H1 (cell line): Measurements from ENCODE around the gene NME7. TPM values are rescaled to one million over a fixed set of nuclear protein-coding genes. Genes with fewer than 3 reads are reported as not detected.

Experiments
- CTCF ChIA-PET: fragments of 300-600 bp; sonication (Branson Sonifier 250); formaldehyde crosslinking; loops from one replicate; lab custom pipeline; 2021; ENCODE audit not compliant: partially characterized antibody; lab: Charles Lee
- POLR2A ChIA-PET: fragments of 300-600 bp; sonication (Branson Sonifier 250); formaldehyde crosslinking; loops from one replicate; lab custom pipeline; 2021; ENCODE audit warnings: inconsistent platforms; ENCODE audit not compliant: partially characterized antibody; lab: Charles Lee
- DNase-seq, 2 experiments: peaks; one replicate each; pipeline versions ENCODE4 v3.0.0 to v3.0.0-alpha.2; 2010 to 2022; ENCODE audit warnings: low spot score in 2 of 2, low read depth in 1 of 2, mixed read lengths in 1 of 2
- FAIRE-seq: peaks from 2 replicates; lab custom pipeline; 2011; peaks lifted over from hg19 to GRCh38; lab: Jason Lieb, UNC
- H2AFZ ChIP-seq: 2 replicates; pipeline ENCODE4 v1.8.1; 2012; ENCODE audit warnings: low read length, inconsistent platforms
- H2AK5ac ChIP-seq: 2 replicates; pipeline ENCODE4 v1.6.1; 2013; ENCODE audit warnings: low read depth, low read length
- H2BK120ac ChIP-seq: replicated peaks from 2 replicates; pipeline ENCODE3; 2013; ENCODE audit warnings: low read depth, low read length, inconsistent platforms
- H2BK12ac ChIP-seq: 2 replicates; pipeline ENCODE4 v1.6.1; 2013; ENCODE audit warnings: low read depth, low read length
- H2BK15ac ChIP-seq: 2 replicates; pipeline ENCODE4 v1.6.1; 2013; ENCODE audit warnings: low read length
- H2BK20ac ChIP-seq: 2 replicates; pipeline ENCODE4 v1.6.1; 2013; ENCODE audit warnings: low read length
- H2BK5ac ChIP-seq: 2 replicates; pipeline ENCODE4 v1.6.1; 2013; ENCODE audit warnings: low read depth, low read length
- H3K14ac ChIP-seq: 2 replicates; pipeline ENCODE4 v1.6.1; 2013; ENCODE audit warnings: inconsistent platforms; ENCODE audit not compliant: insufficient read length
- H3K18ac ChIP-seq: 2 replicates; pipeline ENCODE4 v1.6.1; 2013; ENCODE audit warnings: low read length; ENCODE audit errors: extremely low read depth
- H3K23ac ChIP-seq: 2 replicates; pipeline ENCODE4 v1.6.1; 2013; ENCODE audit warnings: inconsistent platforms; ENCODE audit not compliant: insufficient read length
- H3K23me2 ChIP-seq: 2 replicates; pipeline ENCODE4 v1.6.1; 2013; ENCODE audit warnings: low read depth, low read length
- H3K27ac ChIP-seq: 2 replicates; pipeline ENCODE4 v1.6.1; 2011; ENCODE audit warnings: low read depth, low read length, inconsistent platforms
- H3K27me3 ChIP-seq, 4 experiments: replicated peaks in 1 of 4; 1 replicate in 1 of 4; 2 replicates in 3 of 4; pipeline versions ENCODE4 v1.6.1 to v1.8.1; 2011 to 2013; ENCODE audit warnings: low read length in 3 of 4, mild to moderate bottlenecking in 3 of 4, inconsistent platforms in 2 of 4, mixed read lengths in 2 of 4, moderate library complexity in 1 of 4; ENCODE audit not compliant: control insufficient read depth in 3 of 4, insufficient read depth in 3 of 4; ENCODE audit errors: extremely low read depth in 1 of 4
- H3K36me3 ChIP-seq, 4 experiments: 2 replicates each; pipeline versions ENCODE4 v1.6.1 to v1.8.1; 2011 to 2013; ENCODE audit warnings: mild to moderate bottlenecking in 4 of 4, low read length in 3 of 4, moderate library complexity in 2 of 4, control low read depth in 1 of 4, inconsistent platforms in 1 of 4; ENCODE audit not compliant: insufficient read depth in 4 of 4, control insufficient read depth in 2 of 4
- H3K4ac ChIP-seq: replicated peaks from 2 replicates; pipeline ENCODE3; 2013; ENCODE audit warnings: low read length, low read depth, mixed read lengths, inconsistent platforms; ENCODE audit not compliant: insufficient read length
- H3K4me1 ChIP-seq, 4 experiments: replicated peaks in 1 of 4; 1 replicate in 1 of 4; 2 replicates in 3 of 4; pipeline versions ENCODE4 v1.6.1 to v1.8.1; 2011 to 2013; ENCODE audit warnings: low read length in 3 of 4, inconsistent platforms in 2 of 4, mixed read lengths in 1 of 4; ENCODE audit not compliant: insufficient read depth in 4 of 4, control insufficient read depth in 3 of 4
- H3K4me2 ChIP-seq, 2 experiments: 2 replicates each; pipeline versions ENCODE4 v1.6.1 to v1.8.1; 2011 to 2013; ENCODE audit warnings: low read depth in 2 of 2, low read length in 2 of 2, control low read depth in 1 of 2, inconsistent platforms in 1 of 2, mild to moderate bottlenecking in 1 of 2; ENCODE audit not compliant: insufficient read depth in 1 of 2
- H3K4me3 ChIP-seq, 4 experiments: fragments of 200-600, 300-600 bp in 1 of 4; sonication (generic), shearing (Covaris generic), sonication (Bioruptor Twin) in 1 of 4; 2 replicates each; pipeline versions ENCODE4 v1.5.1 to v1.8.1; 2011 to 2016; ENCODE audit warnings: low read length in 4 of 4, low read depth in 3 of 4, control low read depth in 2 of 4, inconsistent platforms in 2 of 4, mild to moderate bottlenecking in 2 of 4, mixed read lengths in 1 of 4, moderate library complexity in 1 of 4; ENCODE audit not compliant: insufficient read depth in 2 of 4; ENCODE audit errors: extremely low read depth in 1 of 4
- H3K56ac ChIP-seq: replicated peaks from 2 replicates; pipeline ENCODE3; 2013; ENCODE audit warnings: low read depth, mild to moderate bottlenecking, mixed read lengths, low read length, inconsistent platforms; ENCODE audit not compliant: insufficient read length
- H3K79me1 ChIP-seq: 2 replicates; pipeline ENCODE4 v1.6.1; 2013; ENCODE audit warnings: low read depth, low read length, control low read depth
- H3K79me2 ChIP-seq, 2 experiments: 2 replicates each; pipeline versions ENCODE4 v1.6.1 to v1.8.1; 2012 to 2013; ENCODE audit warnings: low read length in 2 of 2, mild to moderate bottlenecking in 2 of 2, inconsistent platforms in 1 of 2; ENCODE audit not compliant: insufficient read depth in 2 of 2, control insufficient read depth in 1 of 2
- H3K9ac ChIP-seq, 4 experiments: replicated peaks in 1 of 4; 1 replicate in 1 of 4; 2 replicates in 3 of 4; pipeline versions ENCODE4 v1.6.1 to v1.8.1; 2011 to 2013; ENCODE audit warnings: low read depth in 3 of 4, low read length in 3 of 4, control low read depth in 2 of 4, mild to moderate bottlenecking in 2 of 4, moderate library complexity in 2 of 4, inconsistent platforms in 1 of 4; ENCODE audit errors: extremely low read depth in 1 of 4
- H3K9me3 ChIP-seq, 2 experiments: 2 replicates each; pipeline versions ENCODE4 v1.6.1 to v1.8.1; 2012 to 2013; ENCODE audit warnings: mild to moderate bottlenecking in 2 of 2, moderate library complexity in 2 of 2, control low read depth in 1 of 2, inconsistent platforms in 1 of 2, low read depth in 1 of 2, low read length in 1 of 2, mixed read lengths in 1 of 2; ENCODE audit not compliant: insufficient read depth in 2 of 2
- H4K20me1 ChIP-seq, 2 experiments: replicated peaks in 1 of 2; 2 replicates each; pipeline versions ENCODE3 to v1.8.1; 2011 to 2013; ENCODE audit warnings: inconsistent platforms in 2 of 2, low read length in 2 of 2, mild to moderate bottlenecking in 1 of 2; ENCODE audit not compliant: insufficient read depth in 2 of 2, control insufficient read depth in 1 of 2
- H4K5ac ChIP-seq: 2 replicates; pipeline ENCODE4 v1.6.1; 2013; ENCODE audit warnings: low read length, low read depth, mixed read lengths, inconsistent platforms; ENCODE audit not compliant: insufficient read length
- H4K8ac ChIP-seq: 2 replicates; pipeline ENCODE4 v1.8.0; 2013; ENCODE audit warnings: mild to moderate bottlenecking, moderate library complexity, low read length, inconsistent platforms; ENCODE audit not compliant: insufficient read depth; ENCODE audit errors: extremely low read depth
- H4K91ac ChIP-seq: replicated peaks from 2 replicates; pipeline ENCODE3; 2013; ENCODE audit warnings: low read length, mixed read lengths, inconsistent platforms; ENCODE audit not compliant: insufficient read length
- BACH1 ChIP-seq: IDR thresholded peaks from 2 replicates; pipeline ENCODE4 v1.6.1; 2012; ENCODE audit warnings: low read length, improper control_type of control experiment
- BCL11A ChIP-seq, 2 experiments: IDR thresholded peaks; one replicate each; pipeline ENCODE4 v1.6.1; 2011; ENCODE audit warnings: low read depth in 2 of 2, low read length in 2 of 2, mild to moderate bottlenecking in 2 of 2
- EP300 ChIP-seq, 2 experiments: IDR thresholded peaks; 1 replicate in 1 of 2; 2 replicates in 1 of 2; pipeline ENCODE4 v1.6.1; 2011 to 2012; ENCODE audit warnings: low read depth in 2 of 2, low read length in 2 of 2, mild to moderate bottlenecking in 2 of 2, borderline replicate concordance in 1 of 2, inconsistent platforms in 1 of 2, moderate library complexity in 1 of 2
- GABPA ChIP-seq: IDR thresholded peaks from 2 replicates; pipeline ENCODE4 v1.6.1; 2011; ENCODE audit warnings: mild to moderate bottlenecking, low read length, moderate library complexity, borderline replicate concordance; ENCODE audit not compliant: insufficient read depth
- KDM4A ChIP-seq: IDR thresholded peaks from one replicate; pipeline ENCODE4 v1.7.1; 2012; ENCODE audit warnings: low read depth, mild to moderate bottlenecking, moderate library complexity, low read length, inconsistent platforms; ENCODE audit not compliant: severe bottlenecking
- MAFK ChIP-seq: IDR thresholded peaks from 2 replicates; pipeline ENCODE4 v1.6.1; 2012; ENCODE audit warnings: low read depth, mild to moderate bottlenecking, improper control_type of control experiment, low read length
- PHF8 ChIP-seq: fragments of 200-600 bp; sonication (generic); conservative IDR thresholded peaks from 2 replicates; pipeline ENCODE4 v1.7.1; 2012; ENCODE audit warnings: low read depth, mild to moderate bottlenecking, inconsistent platforms, low read length, moderate library complexity
- POU5F1 ChIP-seq: IDR thresholded peaks from 2 replicates; pipeline ENCODE4 v1.6.1; 2011; ENCODE audit warnings: low read depth, mild to moderate bottlenecking, low read length, moderate library complexity
- SP1 ChIP-seq: IDR thresholded peaks from 2 replicates; pipeline ENCODE4 v1.6.1; 2011; ENCODE audit warnings: low read depth, low read length
- TCF12 ChIP-seq: IDR thresholded peaks from 2 replicates; pipeline ENCODE4 v1.6.1; 2011; ENCODE audit warnings: low read depth, mild to moderate bottlenecking, low read length
- WGBS, 2 experiments: shearing (Covaris generic) in 1 of 2; methylation state at CpG; one replicate each; pipeline versions ENCODE4 v1.1.6 to v1.1.7; 2013 to 2015; ENCODE audit warnings: low lambda C conversion rate in 2 of 2, mixed read lengths in 2 of 2, inconsistent platforms in 1 of 2, low coverage in 1 of 2, missing lambda C conversion rate in 1 of 2; ENCODE audit not compliant: insufficient replicate concordance in 2 of 2, insufficient coverage in 1 of 2, insufficient read length in 1 of 2; ENCODE audit errors: extremely low coverage in 1 of 2, missing lambda C conversion rate in 1 of 2; 5-methylcytosine and 5-hydroxymethylcytosine counted together
- polyA plus RNA-seq, 7 experiments: library from polyadenylated mRNA; depleted of rRNA in 3 of 7; stranded (reverse) in 5 of 7; unstranded in 2 of 7; fragments of >200 nt in 5 of 7; fragments of 200-250 nt in 2 of 7; gene quantifications; 1 replicate in 5 of 7; 2 replicates in 1 of 7; 4 replicates in 1 of 7; pipeline versions ENCODE4 v1.2.1 to v1.2.3, GENCODE V29; 2011 to 2013; ENCODE audit warnings: missing spikeins in 2 of 7, mixed read lengths in 2 of 7
- total RNA-seq: library from RNA; stranded (reverse); fragmentation: NEBNext Ultra II Directional; extraction: Animal tissue kit (Norgen Biotek cat#: 25700); gene quantifications from 2 replicates; pipeline ENCODE4 v1.2.1, GENCODE V29; 2021
- TF ChIP-seq, protein P1 (sequence below): IDR thresholded peaks from 2 replicates; pipeline ENCODE4 v1.6.1; 2012; ENCODE audit warnings: low read length, inconsistent platforms

The NME7 gene
- total and polyA plus RNA-seq, 2 of the 8 experiments (the other 6 are each of a cell fraction or from before 2014, with no cell fraction given), result 11.6 to 28.5 TPM

DNA sequence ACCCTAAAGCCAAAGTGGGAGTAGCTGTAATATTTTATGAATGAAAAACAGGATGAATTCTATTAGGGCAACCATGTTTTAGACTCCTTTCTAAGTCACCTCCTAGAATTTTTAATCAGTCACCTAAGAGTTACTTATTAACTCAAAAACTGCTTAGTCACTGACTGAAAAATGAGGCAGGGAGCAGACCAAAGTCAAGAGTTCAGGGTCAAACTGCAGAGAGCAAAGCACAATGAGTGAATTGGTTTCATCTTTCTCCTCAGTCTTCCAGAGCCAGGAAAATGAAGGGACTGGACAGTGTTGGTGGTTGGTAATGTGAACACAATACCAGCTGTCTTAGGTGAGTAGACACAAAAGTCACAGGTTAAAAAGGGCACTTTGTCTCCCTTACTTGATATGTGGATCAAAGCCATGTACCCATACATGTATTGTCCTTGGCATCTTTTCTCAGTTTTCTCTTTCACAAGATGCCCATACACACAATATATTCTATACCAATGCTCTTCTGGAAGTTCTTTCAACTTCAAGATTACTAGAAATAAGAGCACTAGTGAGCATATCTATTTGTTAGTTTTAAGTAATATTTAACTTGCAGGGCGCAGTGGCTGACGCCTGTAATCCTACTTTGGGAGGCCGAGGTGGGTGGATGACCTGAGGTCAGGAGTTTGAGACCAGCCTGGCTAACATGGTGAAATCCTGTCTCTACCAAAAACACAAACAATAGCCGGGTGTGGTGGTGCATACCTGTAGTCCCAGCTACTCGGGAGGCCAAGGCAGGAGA, 218.9 kb downstream of the NME7 start:
- Histone ChIP-seq H3K23ac (no peak overlapping the region), H3K18ac (no peak overlapping the region), H3K56ac (no peak overlapping the region), H3K27me3 (no peaks in the 10 kb centered on the region), H3K9ac (no peak overlapping the region), H4K91ac (no peak overlapping the region), H2BK5ac (no peak overlapping the region), H3K4me1 (no peaks in the 10 kb centered on the region), H2BK15ac (no peak overlapping the region), H3K23me2 (no peaks in the 10 kb centered on the region), H3K4me3 (no peak overlapping the region), H3K36me3 (no peaks in the 10 kb centered on the region), H2BK12ac (no peak overlapping the region), H2BK120ac (no peak overlapping the region), H3K27ac (no peak overlapping the region), H2AFZ (no peak overlapping the region), H3K4me2 (no peak overlapping the region), H2AK5ac (no peak overlapping the region), H2BK20ac (no peak overlapping the region), H3K9me3 (no peaks in the 10 kb centered on the region), H3K14ac (no peak overlapping the region), H4K5ac (no peak overlapping the region), H3K79me1 (no peaks in the 10 kb centered on the region), H3K4ac (no peak overlapping the region), H4K8ac (no peak overlapping the region), H4K20me1 (no peaks in the 10 kb centered on the region), H3K79me2 (no peaks in the 10 kb centered on the region)
- CTCF ChIA-PET, result interaction anchor here (1.0 kb wide), 1 partner anchor 200 kb away, joined by 3 read pairs; no protein-coding TSS in a partner anchor
- WGBS, 2 experiments, result 93% methylated on average over 5 of the region's 5 CpGs; no CpG with 5 or more reads in 1 of the 2 experiments
- DNase-seq, result no peak
- POLR2A ChIA-PET, result no interaction called here
- no peak for FAIRE-seq
- TF ChIP-seq PHF8 (no peak), TCF12 (no peak), KDM4A (no peak), POU5F1 (no peak), SP1 (no peak), MAFK (no peak), BACH1 (no peak), EP300 (IDR thresholded peaks at IDR 0.05; ENCODE audit: borderline replicate concordance in 1 of 2, low read depth in 2 of 2, low read length in 2 of 2) (no peak), GABPA (no peak), BCL11A (IDR thresholded peaks at IDR 0.05; ENCODE audit: low read depth in 2 of 2, low read length in 2 of 2) (no peak)
- TF ChIP-seq, protein P1, sequence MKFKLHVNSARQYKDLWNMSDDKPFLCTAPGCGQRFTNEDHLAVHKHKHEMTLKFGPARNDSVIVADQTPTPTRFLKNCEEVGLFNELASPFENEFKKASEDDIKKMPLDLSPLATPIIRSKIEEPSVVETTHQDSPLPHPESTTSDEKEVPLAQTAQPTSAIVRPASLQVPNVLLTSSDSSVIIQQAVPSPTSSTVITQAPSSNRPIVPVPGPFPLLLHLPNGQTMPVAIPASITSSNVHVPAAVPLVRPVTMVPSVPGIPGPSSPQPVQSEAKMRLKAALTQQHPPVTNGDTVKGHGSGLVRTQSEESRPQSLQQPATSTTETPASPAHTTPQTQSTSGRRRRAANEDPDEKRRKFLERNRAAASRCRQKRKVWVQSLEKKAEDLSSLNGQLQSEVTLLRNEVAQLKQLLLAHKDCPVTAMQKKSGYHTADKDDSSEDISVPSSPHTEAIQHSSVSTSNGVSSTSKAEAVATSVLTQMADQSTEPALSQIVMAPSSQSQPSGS, result no peak
